ENCODE data around the gene GRM5.

DNA sequence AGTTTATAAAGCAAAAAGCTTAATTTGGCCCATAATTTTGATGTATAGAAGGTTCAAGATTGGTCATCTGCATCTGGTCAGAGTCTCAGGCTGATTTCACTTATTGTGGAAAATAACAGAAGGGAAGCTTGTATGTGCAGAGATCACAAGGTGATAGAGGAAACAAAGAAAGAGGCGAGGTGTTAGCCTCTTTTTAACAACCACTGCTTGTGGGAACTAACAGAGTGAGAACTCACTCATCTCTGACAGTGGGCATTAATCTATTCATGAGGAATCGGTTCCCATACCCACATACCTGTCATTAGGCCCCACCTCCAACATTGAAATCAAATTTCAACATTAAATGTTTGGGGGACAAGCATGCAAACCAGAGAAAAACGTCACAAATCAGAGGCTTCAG lies 250.3 kb downstream of the GRM5 start:
- TF ChIP-seq, protein P1, sequence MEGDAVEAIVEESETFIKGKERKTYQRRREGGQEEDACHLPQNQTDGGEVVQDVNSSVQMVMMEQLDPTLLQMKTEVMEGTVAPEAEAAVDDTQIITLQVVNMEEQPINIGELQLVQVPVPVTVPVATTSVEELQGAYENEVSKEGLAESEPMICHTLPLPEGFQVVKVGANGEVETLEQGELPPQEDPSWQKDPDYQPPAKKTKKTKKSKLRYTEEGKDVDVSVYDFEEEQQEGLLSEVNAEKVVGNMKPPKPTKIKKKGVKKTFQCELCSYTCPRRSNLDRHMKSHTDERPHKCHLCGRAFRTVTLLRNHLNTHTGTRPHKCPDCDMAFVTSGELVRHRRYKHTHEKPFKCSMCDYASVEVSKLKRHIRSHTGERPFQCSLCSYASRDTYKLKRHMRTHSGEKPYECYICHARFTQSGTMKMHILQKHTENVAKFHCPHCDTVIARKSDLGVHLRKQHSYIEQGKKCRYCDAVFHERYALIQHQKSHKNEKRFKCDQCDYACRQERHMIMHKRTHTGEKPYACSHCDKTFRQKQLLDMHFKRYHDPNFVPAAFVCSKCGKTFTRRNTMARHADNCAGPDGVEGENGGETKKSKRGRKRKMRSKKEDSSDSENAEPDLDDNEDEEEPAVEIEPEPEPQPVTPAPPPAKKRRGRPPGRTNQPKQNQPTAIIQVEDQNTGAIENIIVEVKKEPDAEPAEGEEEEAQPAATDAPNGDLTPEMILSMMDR (IDR thresholded peaks at IDR 0.05) = no peak
- TF ChIP-seq EZH2 (IDR thresholded peaks at IDR 0.05; ENCODE audit: borderline replicate concordance, insufficient read depth, low read depth, low read length, poor library complexity, severe bottlenecking) = no peak
